K562 (cell line): ENCODE results near the gene FAM72C.
"Not testable (repeated sequence)": the region's sequence is repeated elsewhere in the genome, so short reads cannot be mapped to it uniquely, and the experiment has no call there.

Experiments
- CHCHD3 ChIP-seq: fragments of 250-450 bp; sonication (Bioruptor Pico); IDR thresholded peaks from 2 replicates; pipeline ENCODE4 v2.1.2; 2022; ENCODE audit warnings: mild to moderate bottlenecking
- POLR2A ChIP-seq: fragments of 450-650 bp; conservative IDR thresholded peaks from 2 replicates; pipeline ENCODE4 v1.6.1; 2016
- SPI1 ChIP-seq: IDR thresholded peaks from 2 replicates; pipeline ENCODE4 v1.6.1; 2011; ENCODE audit warnings: low read depth, low read length, control low read depth, borderline replicate concordance
- ZNF174 ChIP-seq: fragments of 250-450 bp; sonication (Bioruptor Pico); IDR thresholded peaks from 2 replicates; pipeline ENCODE4 v1.4.0; 2020; ENCODE audit warnings: mild to moderate bottlenecking
- TF ChIP-seq, protein P1 (sequence below), 3 experiments: IDR thresholded peaks in 2 of 3; conservative IDR thresholded peaks in 1 of 3; 2 replicates each; pipeline ENCODE4 v1.5.1; 2011 to 2012; ENCODE audit warnings: low read length in 3 of 3, mild to moderate bottlenecking in 3 of 3, control low read depth in 2 of 3, improper control_type of control experiment in 1 of 3, inconsistent platforms in 1 of 3, low read depth in 1 of 3, mixed read lengths in 1 of 3, moderate library complexity in 1 of 3; ENCODE audit not compliant: insufficient read depth in 2 of 3
- TF ChIP-seq, protein P2 (sequence below): sonication (generic); formaldehyde crosslinking; IDR thresholded peaks from 2 replicates; pipeline ENCODE4 v1.5.0; 2020; ENCODE audit warnings: missing genetic modification reagents

DNA sequence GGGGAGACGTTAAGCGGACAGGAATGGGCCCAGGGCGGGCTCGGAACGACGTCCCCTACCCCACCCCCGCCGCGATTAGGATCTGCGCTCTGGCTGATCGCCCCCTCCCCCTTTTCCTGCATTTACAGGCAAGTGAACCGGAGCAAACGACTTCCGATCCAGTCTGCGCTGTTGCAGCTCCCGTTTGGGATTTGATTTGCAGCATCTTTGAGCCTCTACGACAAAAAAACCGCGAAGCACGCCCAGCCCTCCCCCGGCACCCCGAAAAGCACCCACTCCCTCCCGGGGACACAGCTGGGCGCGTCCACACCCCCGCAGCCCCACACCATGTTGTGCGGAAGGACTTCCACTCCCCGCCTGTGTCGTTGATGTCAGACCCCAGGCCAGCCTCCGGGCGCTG, 2.6 kb upstream of the FAM72C start:
- TF ChIP-seq, protein P1, sequence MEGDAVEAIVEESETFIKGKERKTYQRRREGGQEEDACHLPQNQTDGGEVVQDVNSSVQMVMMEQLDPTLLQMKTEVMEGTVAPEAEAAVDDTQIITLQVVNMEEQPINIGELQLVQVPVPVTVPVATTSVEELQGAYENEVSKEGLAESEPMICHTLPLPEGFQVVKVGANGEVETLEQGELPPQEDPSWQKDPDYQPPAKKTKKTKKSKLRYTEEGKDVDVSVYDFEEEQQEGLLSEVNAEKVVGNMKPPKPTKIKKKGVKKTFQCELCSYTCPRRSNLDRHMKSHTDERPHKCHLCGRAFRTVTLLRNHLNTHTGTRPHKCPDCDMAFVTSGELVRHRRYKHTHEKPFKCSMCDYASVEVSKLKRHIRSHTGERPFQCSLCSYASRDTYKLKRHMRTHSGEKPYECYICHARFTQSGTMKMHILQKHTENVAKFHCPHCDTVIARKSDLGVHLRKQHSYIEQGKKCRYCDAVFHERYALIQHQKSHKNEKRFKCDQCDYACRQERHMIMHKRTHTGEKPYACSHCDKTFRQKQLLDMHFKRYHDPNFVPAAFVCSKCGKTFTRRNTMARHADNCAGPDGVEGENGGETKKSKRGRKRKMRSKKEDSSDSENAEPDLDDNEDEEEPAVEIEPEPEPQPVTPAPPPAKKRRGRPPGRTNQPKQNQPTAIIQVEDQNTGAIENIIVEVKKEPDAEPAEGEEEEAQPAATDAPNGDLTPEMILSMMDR (IDR thresholded peaks at IDR 0.05 in 2 of 3, conservative IDR thresholded peaks at IDR 0.05 in 1 of 3; ENCODE audit: insufficient read depth in 2 of 3, low read depth in 1 of 3, low read length in 3 of 3) = not testable (repeated sequence)
- not testable (repeated sequence) for TF ChIP-seq SPI1; CHCHD3 (CRISPR knock-in tag); ZNF174 (CRISPR knock-in tag); POLR2A
- TF ChIP-seq, protein P2, sequence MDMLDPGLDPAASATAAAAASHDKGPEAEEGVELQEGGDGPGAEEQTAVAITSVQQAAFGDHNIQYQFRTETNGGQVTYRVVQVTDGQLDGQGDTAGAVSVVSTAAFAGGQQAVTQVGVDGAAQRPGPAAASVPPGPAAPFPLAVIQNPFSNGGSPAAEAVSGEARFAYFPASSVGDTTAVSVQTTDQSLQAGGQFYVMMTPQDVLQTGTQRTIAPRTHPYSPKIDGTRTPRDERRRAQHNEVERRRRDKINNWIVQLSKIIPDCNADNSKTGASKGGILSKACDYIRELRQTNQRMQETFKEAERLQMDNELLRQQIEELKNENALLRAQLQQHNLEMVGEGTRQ (CRISPR knock-in tag) = not testable (repeated sequence)
